Nephron (organoid): ENCODE measurements around the gene DIAPH2.
A peak's percentile ranks its signal among the peaks of the same experiment; 100 is the strongest.

Experiments used
- H3K27ac Mint-ChIP-seq, 3 experiments: 2 replicates each; pipeline ENCODE4 v1.8.0; 2020; ENCODE audit warnings: mixed read lengths in 3 of 3, mild to moderate bottlenecking in 2 of 3, moderate library complexity in 1 of 3
- H3K27me3 Mint-ChIP-seq: 2 replicates; pipeline ENCODE4 v1.8.0; 2021; ENCODE audit warnings: low read depth, mild to moderate bottlenecking, moderate library complexity, mixed read lengths
- H3K36me3 Mint-ChIP-seq: 2 replicates; pipeline ENCODE4 v1.8.0; 2020; ENCODE audit warnings: low read depth, mixed read lengths
- H3K4me1 Mint-ChIP-seq: 2 replicates; pipeline ENCODE4 v1.8.0; 2020; ENCODE audit warnings: mixed read lengths
- H3K4me3 Mint-ChIP-seq, 3 experiments: 2 replicates each; pipeline ENCODE4 v1.8.0; 2020; ENCODE audit warnings: mild to moderate bottlenecking in 3 of 3, mixed read lengths in 3 of 3, moderate library complexity in 2 of 3
- H3K9me3 Mint-ChIP-seq: 2 replicates; pipeline ENCODE4 v1.8.0; 2020; ENCODE audit warnings: mixed read lengths
- TF ChIP-seq, protein P1 (sequence below), 3 experiments: fragments of 200-600 bp; sonication (generic); IDR thresholded peaks; one replicate each; pipeline ENCODE4 v1.5.0; 2021; ENCODE audit warnings: antibody characterized with exemption in 3 of 3; ENCODE audit not compliant: unreplicated experiment in 3 of 3

Gene DIAPH2

GRCh38 chrX:96884027-96884426, 199.4 kb downstream of the DIAPH2 start:
- Mint-ChIP-seq H3K27ac (no peak overlapping the region), H3K9me3 (no peaks in the 10 kb centered on the region), H3K4me3 (no peak overlapping the region), H3K36me3 (peaks cover 5% of the 10 kb centered on the region), H3K27me3 (no peaks in the 10 kb centered on the region), H3K4me1 (peaks cover 12% of the 10 kb centered on the region)
- TF ChIP-seq, protein P1, sequence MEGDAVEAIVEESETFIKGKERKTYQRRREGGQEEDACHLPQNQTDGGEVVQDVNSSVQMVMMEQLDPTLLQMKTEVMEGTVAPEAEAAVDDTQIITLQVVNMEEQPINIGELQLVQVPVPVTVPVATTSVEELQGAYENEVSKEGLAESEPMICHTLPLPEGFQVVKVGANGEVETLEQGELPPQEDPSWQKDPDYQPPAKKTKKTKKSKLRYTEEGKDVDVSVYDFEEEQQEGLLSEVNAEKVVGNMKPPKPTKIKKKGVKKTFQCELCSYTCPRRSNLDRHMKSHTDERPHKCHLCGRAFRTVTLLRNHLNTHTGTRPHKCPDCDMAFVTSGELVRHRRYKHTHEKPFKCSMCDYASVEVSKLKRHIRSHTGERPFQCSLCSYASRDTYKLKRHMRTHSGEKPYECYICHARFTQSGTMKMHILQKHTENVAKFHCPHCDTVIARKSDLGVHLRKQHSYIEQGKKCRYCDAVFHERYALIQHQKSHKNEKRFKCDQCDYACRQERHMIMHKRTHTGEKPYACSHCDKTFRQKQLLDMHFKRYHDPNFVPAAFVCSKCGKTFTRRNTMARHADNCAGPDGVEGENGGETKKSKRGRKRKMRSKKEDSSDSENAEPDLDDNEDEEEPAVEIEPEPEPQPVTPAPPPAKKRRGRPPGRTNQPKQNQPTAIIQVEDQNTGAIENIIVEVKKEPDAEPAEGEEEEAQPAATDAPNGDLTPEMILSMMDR (IDR thresholded peaks at IDR 0.05; ENCODE audit: unreplicated experiment in 3 of 3): no peak

- H3K9me3 Mint-ChIP-seq: no peaks in the 10 kb centered on the region
- no peak overlapping the region for H3K4me3 Mint-ChIP-seq
- H3K27ac Mint-ChIP-seq: peak overlapping the region in 2 of 3 experiments; percentile 26 to 65
- H3K4me1 Mint-ChIP-seq: peaks cover 22% of the 10 kb centered on the region
- no peaks in the 10 kb centered on the region for H3K36me3 Mint-ChIP-seq
- TF ChIP-seq, protein P1 (IDR thresholded peaks at IDR 0.05; ENCODE audit: unreplicated experiment in 3 of 3): no peak
- H3K27me3 Mint-ChIP-seq: no peaks in the 10 kb centered on the region
Observed at GRCh38 chrX:96889726-96890125, 205.1 kb downstream of the DIAPH2 start.

- no peaks in the 10 kb centered on the region for H3K36me3 Mint-ChIP-seq
- peak overlapping the region in 2 of 3 experiments; percentile 74 to 91 for H3K27ac Mint-ChIP-seq
- TF ChIP-seq, protein P1 (IDR thresholded peaks at IDR 0.05; ENCODE audit: unreplicated experiment in 3 of 3): no peak
Observed at GRCh38 chrX:96906741-96907140, 222.1 kb downstream of the DIAPH2 start.

GRCh38 chrX:96907516-96908272, 223.1 kb downstream of the DIAPH2 start:
- Mint-ChIP-seq H3K27me3 (no peaks in the 10 kb centered on the region), H3K27ac (peak overlapping the region; percentile 74 to 91 (median 74)), H3K9me3 (no peaks in the 10 kb centered on the region), H3K36me3 (no peaks in the 10 kb centered on the region), H3K4me3 (no peak overlapping the region), H3K4me1 (peaks cover 29% of the 10 kb centered on the region)
- TF ChIP-seq, protein P1 (IDR thresholded peaks at IDR 0.05; ENCODE audit: unreplicated experiment in 3 of 3): no peak

More at GRCh38 chrX:96906741-96907140, 222.1 kb downstream of the DIAPH2 start:
- Mint-ChIP-seq H3K4me3 (no peak overlapping the region), H3K4me1 (peaks cover 29% of the 10 kb centered on the region), H3K27me3 (no peaks in the 10 kb centered on the region), H3K9me3 (peaks cover 2% of the 10 kb centered on the region)

DNA sequence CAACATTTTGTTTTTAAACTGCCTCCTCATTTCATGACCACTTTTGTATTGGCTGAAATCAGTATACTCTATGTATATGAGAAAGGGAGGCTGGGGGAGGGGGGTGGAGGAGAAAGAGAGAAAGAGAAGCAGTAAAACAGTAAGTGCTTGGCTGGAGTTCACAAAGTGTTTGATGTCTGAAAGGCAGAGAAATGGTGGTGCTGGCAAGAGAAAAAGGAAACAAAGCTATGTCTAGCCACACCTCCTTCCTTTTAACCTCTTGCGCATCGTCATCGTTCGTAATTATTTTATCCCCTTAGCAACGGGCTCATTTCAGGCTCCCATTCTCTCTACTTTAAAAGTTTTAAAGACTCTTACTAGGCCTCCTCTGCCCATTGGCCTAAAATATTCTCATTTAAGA, 224.6 kb downstream of the DIAPH2 start:
- Mint-ChIP-seq H3K9me3 (no peaks in the 10 kb centered on the region), H3K36me3 (no peaks in the 10 kb centered on the region), H3K4me1 (peaks cover 29% of the 10 kb centered on the region), H3K4me3 (no peak overlapping the region), H3K27me3 (no peaks in the 10 kb centered on the region), H3K27ac (peak overlapping the region; percentile 74 to 91 (median 87))
- TF ChIP-seq, protein P1 (IDR thresholded peaks at IDR 0.05; ENCODE audit: unreplicated experiment in 3 of 3): no peak

DNA sequence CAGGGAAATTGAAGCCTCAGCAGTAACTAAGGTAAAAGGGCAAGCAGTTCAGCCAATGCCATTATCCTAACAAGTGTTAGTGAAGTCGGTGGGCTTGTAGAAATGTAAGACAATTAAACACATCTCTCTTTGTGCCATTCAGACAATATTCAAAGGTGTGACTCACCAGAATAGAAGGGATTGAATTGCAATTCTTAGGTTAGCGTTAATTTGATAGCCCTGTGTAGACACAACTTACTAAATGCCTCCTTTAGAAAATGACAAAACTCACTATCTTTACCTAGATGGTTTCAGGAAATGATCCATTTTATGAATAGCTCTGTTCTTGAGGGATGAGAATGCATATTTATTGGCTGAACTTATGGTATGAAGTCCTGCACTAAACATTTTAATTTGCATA, 234.2 kb downstream of the DIAPH2 start:
- Mint-ChIP-seq H3K27me3 (no peaks in the 10 kb centered on the region), H3K36me3 (no peaks in the 10 kb centered on the region), H3K4me1 (no peaks in the 10 kb centered on the region), H3K9me3 (no peaks in the 10 kb centered on the region), H3K4me3 (no peak overlapping the region), H3K27ac (no peak overlapping the region)
- TF ChIP-seq, protein P1 (IDR thresholded peaks at IDR 0.05; ENCODE audit: unreplicated experiment in 3 of 3): no peak
